Mesothelial cell of epicardium (in vitro differentiated cells): ENCODE measurements around the gene GALR1. TPM values are rescaled to one million over a fixed set of nuclear protein-coding genes. Genes with fewer than 3 reads are reported as not detected.

Experiments used
- DNase-seq, 2 experiments: peaks; one replicate each; pipeline ENCODE4 v3.0.0; 2021; ENCODE audit warnings: low spot score in 2 of 2; ENCODE audit not compliant: unreplicated experiment in 2 of 2
- H3K27ac Mint-ChIP-seq: 2 replicates; pipeline ENCODE4 v1.8.0; 2021; ENCODE audit warnings: mixed read lengths
- H3K27me3 Mint-ChIP-seq: 2 replicates; pipeline ENCODE4 v1.8.0; 2021; ENCODE audit warnings: low read depth, mixed read lengths
- H3K36me3 Mint-ChIP-seq: 2 replicates; pipeline ENCODE4 v1.8.0; 2021; ENCODE audit warnings: mixed read lengths
- H3K4me1 Mint-ChIP-seq: 2 replicates; pipeline ENCODE4 v1.8.0; 2021; ENCODE audit warnings: mixed read lengths
- H3K4me3 Mint-ChIP-seq: 2 replicates; pipeline ENCODE4 v1.8.0; 2021; ENCODE audit warnings: mild to moderate bottlenecking, moderate library complexity, mixed read lengths
- H3K9me3 Mint-ChIP-seq: 2 replicates; pipeline ENCODE4 v1.8.0; 2021; ENCODE audit warnings: mixed read lengths
- CTCF ChIP-seq: fragments of 200-600 bp; sonication (generic); IDR thresholded peaks from one replicate; pipeline ENCODE4 v1.5.0; 2021; ENCODE audit warnings: antibody characterized with exemption; ENCODE audit not compliant: unreplicated experiment
- total RNA-seq: library from RNA; stranded (reverse); gene quantifications from 3 replicates; pipeline ENCODE4 v1.2.1, GENCODE V29; 2021

Gene GALR1
- total RNA-seq, 1 donor from 2014 or later: not detected

- no peak overlapping the region for H3K4me3 Mint-ChIP-seq
- H3K4me1 Mint-ChIP-seq: peaks cover 19% of the 10 kb centered on the region
- no peaks in the 10 kb centered on the region for H3K9me3 Mint-ChIP-seq
- no peak for DNase-seq
- no peak for TF ChIP-seq CTCF
- H3K36me3 Mint-ChIP-seq: no peaks in the 10 kb centered on the region
- peaks cover 6% of the 10 kb centered on the region for H3K27me3 Mint-ChIP-seq
- no peak overlapping the region for H3K27ac Mint-ChIP-seq
These were observed 39.4 kb upstream of the GALR1 start for GRCh38 chr18:77210249-77210648.

- no peak for DNase-seq
- H3K4me1 Mint-ChIP-seq: no peaks in the 10 kb centered on the region
- H3K27ac Mint-ChIP-seq: no peak overlapping the region
- peaks cover 41% of the 10 kb centered on the region for H3K27me3 Mint-ChIP-seq
- H3K9me3 Mint-ChIP-seq: no peaks in the 10 kb centered on the region
- H3K36me3 Mint-ChIP-seq: no peaks in the 10 kb centered on the region
- no peak overlapping the region for H3K4me3 Mint-ChIP-seq
- TF ChIP-seq CTCF: no peak
These were observed 31.0 kb upstream of the GALR1 start for GRCh38 chr18:77218642-77219041.

GRCh38 chr18:77220726-77221125, 28.9 kb upstream of the GALR1 start:
- Mint-ChIP-seq H3K36me3 (no peaks in the 10 kb centered on the region), H3K27ac (no peak overlapping the region), H3K4me1 (no peaks in the 10 kb centered on the region), H3K9me3 (no peaks in the 10 kb centered on the region), H3K4me3 (no peak overlapping the region), H3K27me3 (peaks cover 32% of the 10 kb centered on the region)
- no peak for TF ChIP-seq CTCF
- DNase-seq: no peak

- no peak for DNase-seq
- TF ChIP-seq CTCF: no peak
- Mint-ChIP-seq H3K36me3 (no peaks in the 10 kb centered on the region), H3K27ac (no peak overlapping the region), H3K4me1 (peaks cover under 1% of the 10 kb centered on the region), H3K9me3 (no peaks in the 10 kb centered on the region), H3K4me3 (no peak overlapping the region), H3K27me3 (peaks cover 24% of the 10 kb centered on the region)
These were observed 27.2 kb upstream of the GALR1 start for GRCh38 chr18:77222464-77222863.

GRCh38 chr18:77223221-77223639, 26.4 kb upstream of the GALR1 start:
- no peak for TF ChIP-seq CTCF
- Mint-ChIP-seq H3K27ac (no peak overlapping the region), H3K9me3 (no peaks in the 10 kb centered on the region), H3K4me1 (peaks cover 6% of the 10 kb centered on the region), H3K27me3 (peaks cover 26% of the 10 kb centered on the region), H3K4me3 (no peak overlapping the region), H3K36me3 (no peaks in the 10 kb centered on the region)
- no peak for DNase-seq

- no peaks in the 10 kb centered on the region for H3K9me3 Mint-ChIP-seq
- TF ChIP-seq CTCF: no peak
- DNase-seq: no peak
- H3K4me1 Mint-ChIP-seq: peaks cover 10% of the 10 kb centered on the region
- H3K27ac Mint-ChIP-seq: no peak overlapping the region
- H3K4me3 Mint-ChIP-seq: no peak overlapping the region
- peaks cover 28% of the 10 kb centered on the region for H3K27me3 Mint-ChIP-seq
- H3K36me3 Mint-ChIP-seq: no peaks in the 10 kb centered on the region
These were observed 26.0 kb upstream of the GALR1 start for GRCh38 chr18:77223653-77224052.
